Heart left ventricle (tissue), 16 donors: ENCODE data around the gene GTF2A2. TPM values are rescaled to one million over a fixed set of nuclear protein-coding genes. Genes with fewer than 3 reads are reported as not detected.

Experiments
- ATAC-seq, 4 donors: fragments of 200-7000 bp; cut with Tn5 transposase; one replicate each; pipeline ENCODE4 v1.9.1; 2020 to 2022; ENCODE audit warnings: moderate library complexity in 4 of 4, mild to moderate bottlenecking in 3 of 4, moderate number of reproducible peaks in 1 of 4
- DNase-seq, 5 donors: peaks; one replicate each; pipeline ENCODE4 v3.0.0-alpha.2; 2020
- H3K27ac ChIP-seq, 12 donors: fragments of 200-600 bp; sonication (generic) in 4 of 12; one replicate each; pipeline versions ENCODE4 v1.5.0 to v1.8.0; 2016 to 2022; ENCODE audit warnings: mild to moderate bottlenecking in 2 of 12
- H3K27me3 ChIP-seq, 9 donors: fragments of 200-600 bp; sonication (generic) in 2 of 9; one replicate each; pipeline versions ENCODE4 v1.5.1 to v1.8.0; 2016 to 2022; ENCODE audit warnings: mild to moderate bottlenecking in 3 of 9
- H3K36me3 ChIP-seq, 9 donors: fragments of 200-600 bp; sonication (generic) in 2 of 9; one replicate each; pipeline versions ENCODE4 v1.5.0 to v1.8.0; 2018 to 2022; ENCODE audit warnings: mild to moderate bottlenecking in 2 of 9
- H3K4me1 ChIP-seq, 12 donors: fragments of 200-600 bp; sonication (generic) in 4 of 12; one replicate each; pipeline versions ENCODE4 v1.5.0 to v1.8.0; 2016 to 2022; ENCODE audit warnings: mild to moderate bottlenecking in 3 of 12
- H3K4me3 ChIP-seq, 12 donors: fragments of 200-600 bp; sonication (generic) in 4 of 12; one replicate each; pipeline versions ENCODE4 v1.5.0 to v1.8.0; 2017 to 2022; ENCODE audit warnings: mild to moderate bottlenecking in 9 of 12, moderate library complexity in 4 of 12
- H3K9me3 ChIP-seq, 12 donors: fragments of 200-600 bp; sonication (generic) in 4 of 12; one replicate each; pipeline versions ENCODE4 v1.5.0 to v1.8.0; 2016 to 2022; ENCODE audit warnings: mild to moderate bottlenecking in 1 of 12
- CTCF ChIP-seq, 12 donors: fragments of 200-600 bp; sonication (generic) in 4 of 12; IDR thresholded peaks; one replicate each; pipeline versions ENCODE4 v1.5.0 to v1.8.0; 2018 to 2022; ENCODE audit warnings: antibody characterized with exemption in 12 of 12, mild to moderate bottlenecking in 5 of 12
- POLR2A ChIP-seq, 2 donors: fragments of 450-650 bp; IDR thresholded peaks; one replicate each; pipeline ENCODE4 v1.6.1; 2017; ENCODE audit warnings: antibody characterized with exemption in 2 of 2, mild to moderate bottlenecking in 2 of 2, moderate library complexity in 2 of 2
- WGBS, 4 donors: extraction: QIAGEN DNeasy Blood & Tissue Kit in 2 of 4; methylation state at CpG; one replicate each; pipeline versions ENCODE4 v1.1.5 to v1.1.7; 2013 to 2018; 5-methylcytosine and 5-hydroxymethylcytosine counted together
- intact Hi-C, 10 donors: fragments of 100-400 bp; cut with DNase I; formaldehyde crosslinking; loops; one replicate each; pipeline versions ENCODE4 v1.11.1 to v1.14.2; 2022
- polyA plus RNA-seq, 2 donors: library from polyadenylated mRNA; stranded (reverse); fragments of 200-250 nt; gene quantifications; one replicate each; pipeline ENCODE4 v1.2.3, GENCODE V29; 2013
- total RNA-seq, 9 donors: library from RNA; depleted of rRNA in 2 of 9; stranded (reverse); fragments of >200 nt in 2 of 9; fragmentation: NEBNext Ultra II Directional in 3 of 9; extraction: Animal tissue kit (Norgen Biotek cat#: 25700) in 3 of 9; gene quantifications; one replicate each; pipeline versions ENCODE4 v1.1.0 to v1.2.4, GENCODE V29; 2016 to 2023
- donor health status: ischemic (EF 13 %, LVEDD 7.1; RV severe dilation, severe dysfunction).
- donor health status: healthy with polysubstance abuse.
- donor health status: DM: no; HTN: yes; CAD: no.
- donor health status: DM: no; HTN: no; CAD: no.
- donor health status: ischemic (EF 25% LVEDD 6.9; RV normal size, moderate dysfunction).
- donor health status: ischemic (EF 25% LVEDD 5.7; RV mildly dilated, moderate dysfunction).
- donor health status: healthy.
- donor health status: DM: yes; HTN: yes; CAD: no.
- donor health status: ischemic (EF 35%, LVEDD 5.7; RV mildly dilated, moderate dysfunction).
- donor health status: nonischemic (EF 11% LVEDD 7.7; RV severe dilation, severe dysfunction).
- donor health status: DM: yes; HTN: yes; CAD: no.
- donor health status: PGD.
- donor health status: ischemic (EF 29% LVEDD 5.4; RV normal size, mild dysfunction).
- donor health status: nonischemic (EF 23%, LVEDD 6.1; RV moderate dilation, normal function).

Gene GTF2A2
- total and polyA plus RNA-seq, 11 donors: 23.8 to 156 (median 110) TPM

GRCh38 chr15:59688782-59689625 is 31.7 kb upstream of the GTF2A2 start, which contains the start of gene BNIP2:
BNIP2 (minus strand) TSS chr15:59689320; CDS start chr15:59682457, 6,863 bp downstream.
- Histone ChIP-seq H3K4me3 (peak within 1 kb of the TSS; percentile 63 to 99 (median 90)), H3K4me1 (peaks cover 0 to 49% (median 36%) of the 10 kb centered on the region in 12 donors), H3K27ac (peak within 1 kb of the TSS; percentile 92 to 100 (median 98)), H3K27me3 (no peaks in the 10 kb centered on the region), H3K36me3 (peaks cover 0 to 16% (median 1%) of the 10 kb centered on the region in 9 donors), H3K9me3 (no peaks in the 10 kb centered on the region)
- DNase-seq: peak; percentile 99 to 100 (median 100)
- 0 to 1% (median 0%) methylated on average over 48 to 78 of the region's 78 CpGs for WGBS, 4 donors
- intact Hi-C loops: loop anchor here in 1 of 10 donors (2.0 kb wide), 1 partner anchor 32 kb away; the partner anchor contains the start of gene GTF2A2
- TF ChIP-seq CTCF (IDR thresholded peaks at IDR 0.05): peak in 1 of 12 donors; percentile 17
- peak in 1 of 2 donors; percentile 77 for TF ChIP-seq POLR2A (IDR thresholded peaks at IDR 0.05)
- ATAC-seq: peak; percentile 98

GRCh38 chr15:59688423-59688781 is 31.1 kb upstream of the GTF2A2 start:
- ATAC-seq (no peak), DNase-seq (no peak)
- no peaks in the 10 kb centered on the region for H3K27me3 ChIP-seq
- TF ChIP-seq POLR2A (IDR thresholded peaks at IDR 0.05) (no peak), CTCF (IDR thresholded peaks at IDR 0.05) (no peak)
- H3K4me3 ChIP-seq: peak overlapping the region; percentile 63 to 99 (median 90)
- intact Hi-C loops: loop anchor here in 1 of 10 donors (2.0 kb wide), 1 partner anchor 32 kb away; the partner anchor contains the start of gene GTF2A2
- 0 to 1% (median 0%) methylated on average over 15 of the region's 15 CpGs for WGBS, 4 donors
- peaks cover 0 to 22% (median 4%) of the 10 kb centered on the region in 9 donors for H3K36me3 ChIP-seq
- no peaks in the 10 kb centered on the region for H3K9me3 ChIP-seq
- H3K4me1 ChIP-seq: peaks cover 0 to 55% (median 36%) of the 10 kb centered on the region in 12 donors
- H3K27ac ChIP-seq: peak overlapping the region; percentile 92 to 100 (median 98)

- DNase-seq (no peak), ATAC-seq (no peak)
- 11 to 15% (median 13%) methylated on average over 5 of the region's 5 CpGs for WGBS, 4 donors
- no peaks in the 10 kb centered on the region for H3K9me3 ChIP-seq
- intact Hi-C loops: loop anchor here in 1 of 10 donors (2.0 kb wide), 1 partner anchor 31 kb away; the partner anchor contains the start of gene GTF2A2
- TF ChIP-seq POLR2A (IDR thresholded peaks at IDR 0.05) (no peak), CTCF (IDR thresholded peaks at IDR 0.05) (peak in 1 of 12 donors; percentile 8)
- peaks cover 0 to 25% (median 4%) of the 10 kb centered on the region in 9 donors for H3K36me3 ChIP-seq
- H3K4me1 ChIP-seq: peaks cover 0 to 59% (median 36%) of the 10 kb centered on the region in 12 donors
- no peaks in the 10 kb centered on the region for H3K27me3 ChIP-seq
- H3K4me3 ChIP-seq: peak overlapping the region; percentile 63 to 99 (median 90)
- H3K27ac ChIP-seq: peak overlapping the region in 11 of 12 donors; percentile 95 to 100 (median 98)
Measured at GRCh38 chr15:59687836-59688235, 30.5 kb upstream of the GTF2A2 start.

- Histone ChIP-seq H3K27me3 (no peaks in the 10 kb centered on the region), H3K4me1 (peaks cover 0 to 59% (median 36%) of the 10 kb centered on the region in 12 donors), H3K27ac (peak overlapping the region in 5 of 12 donors; percentile 3 to 100 (median 29)), H3K36me3 (peaks cover 0 to 36% (median 16%) of the 10 kb centered on the region in 9 donors), H3K4me3 (peak overlapping the region in 4 of 12 donors; percentile 2 to 99 (median 4)), H3K9me3 (no peaks in the 10 kb centered on the region)
- 78 to 84% (median 82%) methylated on average over 7 of the region's 7 CpGs for WGBS, 4 donors
- TF ChIP-seq POLR2A (IDR thresholded peaks at IDR 0.05) (no peak), CTCF (IDR thresholded peaks at IDR 0.05) (no peak)
- no peak for ATAC-seq
- DNase-seq: peak in 1 of 5 donors; percentile 27
- intact Hi-C loops: no loop called here
Measured at GRCh38 chr15:59686389-59686788, 29.1 kb upstream of the GTF2A2 start.
